Measurements from ENCODE around the gene DNAJC21. TPM values are rescaled to one million over a fixed set of nuclear protein-coding genes. Genes with fewer than 3 reads are reported as not detected.

The DNAJC21 gene
- 10 to 100 TPM; 63.7 to 67.9 TPM for total RNA-seq
- 10 to 100 TPM; 10.1 to 29.9 TPM for polyA plus RNA-seq

DNA sequence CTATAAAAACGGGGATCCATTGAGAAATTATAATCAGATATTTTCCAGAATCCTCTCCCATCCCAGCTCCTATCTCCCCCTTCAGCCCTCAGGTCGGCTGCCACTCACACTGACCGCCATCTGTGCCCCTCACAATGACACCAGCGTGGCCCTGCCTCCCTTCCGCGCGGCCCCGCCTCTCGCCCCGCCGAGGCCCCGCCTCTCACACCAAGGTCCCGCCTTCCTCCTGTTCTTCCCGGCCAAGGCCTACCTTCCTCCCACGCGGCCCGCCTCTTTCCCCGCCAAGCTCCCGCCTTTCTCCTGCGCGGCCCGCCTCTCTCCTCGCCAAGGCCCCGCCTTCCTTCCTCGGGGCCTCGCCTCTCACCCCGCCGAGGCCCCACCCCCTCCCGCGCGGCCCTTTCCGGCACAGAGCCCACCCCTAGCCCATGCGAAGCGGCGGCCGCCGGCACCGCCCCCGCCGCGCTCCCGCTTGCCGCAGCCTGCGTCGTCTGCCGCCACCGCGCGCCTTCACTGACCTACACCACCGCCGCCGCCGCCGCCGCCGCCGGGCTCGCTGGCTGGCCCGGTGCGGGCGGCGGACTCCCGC is at the start of gene DNAJC21:
TSS of gene DNAJC21 (plus strand) at position 426 of the 586 bp plus-strand sequence. CDS start 261 bp downstream, outside the sequence.
- ChIA-PET POLR2A (ENCODE audit: partially characterized antibody) (interaction anchor here (0.6 to 4.8 kb wide), 14 partner anchors 10 to 1947 kb away, joined by 3 to 169 read pairs (median 6); partner anchors contain the start of genes AMACR, BRIX1, LMBRD2 and NADK2), CTCF (ENCODE audit: partially characterized antibody) (interaction anchor here (0.8 to 2.4 kb wide), 3 partner anchors 13 to 90 kb away, joined by 4 to 33 read pairs (median 5); partner anchors contain the start of genes BRIX1, RAD1 and TTC23L)
- peaks cover 11% of the 10 kb centered on the region for H3K36me3 ChIP-seq (ENCODE audit: insufficient read depth, low read length)
- Mint-ChIP-seq H3K27me3 (no peaks in the 10 kb centered on the region), H3K4me1 (peaks cover 24 to 36% (median 31%) of the 10 kb centered on the region in 4 donors), H3K27ac (peak within 1 kb of the TSS; percentile 89 to 98 (median 96)), H3K9me3 (no peaks in the 10 kb centered on the region), H3K4me3 (peak within 1 kb of the TSS; percentile 96 to 99 (median 98)), H3K36me3 (peaks cover 16 to 36% of the 10 kb centered on the region in 2 donors)
- no peaks in the 10 kb centered on the region for H3K9me3 ChIP-seq (ENCODE audit: control insufficient read depth in 1 of 2, low read length in 2 of 2)
- no peaks in the 10 kb centered on the region for H3K27me3 ChIP-seq (ENCODE audit: insufficient read depth, low read length)
- intact Hi-C loops (cut with micrococcal nuclease): loop anchor here (1.0 to 10.0 kb wide), 5 partner anchors 14 to 1946 kb away; partner anchors contain the start of genes BRIX1, RAD1, RAI14 and TTC23L
- H3K27ac ChIP-seq (ENCODE audit: low read depth, low read length): peak within 1 kb of the TSS; percentile 84
- DNase-seq: peak; percentile 97 to 98 (median 97)
- H3K4me3 ChIP-seq (ENCODE audit: low read length in 2 of 2): peak within 1 kb of the TSS; percentile 77 to 83
- peaks cover 25% of the 10 kb centered on the region for H3K4me1 ChIP-seq (ENCODE audit: insufficient read depth, low read length)

DNA sequence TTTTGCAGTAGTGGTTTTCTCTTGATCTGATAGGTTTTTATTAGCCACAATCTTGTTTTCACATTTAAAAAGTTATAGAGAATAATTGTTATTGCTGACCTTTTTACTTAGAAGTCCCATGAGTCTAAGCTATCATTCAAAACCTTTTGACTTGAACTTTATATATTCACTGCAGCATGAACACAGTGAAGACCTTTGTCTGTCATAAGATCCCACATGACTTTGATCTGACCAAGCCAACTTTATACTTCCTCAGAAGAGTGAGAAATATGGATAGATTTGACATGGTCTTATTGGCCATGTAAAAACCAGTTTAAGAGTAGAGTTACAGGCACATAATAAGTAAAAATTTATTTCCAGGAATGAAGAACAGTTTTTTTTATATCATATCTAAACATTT is 48.1 kb upstream of the DNAJC21 start:
- H3K9me3 Mint-ChIP-seq: peaks cover 0 to 10% (median 7%) of the 10 kb centered on the region in 8 donors
- Histone ChIP-seq H3K27ac (ENCODE audit: low read depth, low read length) (no peak overlapping the region), H3K36me3 (ENCODE audit: insufficient read depth, low read length) (no peaks in the 10 kb centered on the region), H3K4me3 (ENCODE audit: low read length in 2 of 2) (no peak overlapping the region), H3K4me1 (ENCODE audit: insufficient read depth, low read length) (no peaks in the 10 kb centered on the region), H3K27me3 (ENCODE audit: insufficient read depth, low read length) (no peaks in the 10 kb centered on the region), H3K9me3 (ENCODE audit: control insufficient read depth in 1 of 2, low read length in 2 of 2) (no peaks in the 10 kb centered on the region)
- H3K36me3 Mint-ChIP-seq: peaks cover 0 to 4% of the 10 kb centered on the region in 2 donors
- peaks cover 5 to 9% of the 10 kb centered on the region in 2 donors for H3K27me3 Mint-ChIP-seq
- H3K4me1 Mint-ChIP-seq: no peaks in the 10 kb centered on the region
- no peak overlapping the region for H3K27ac Mint-ChIP-seq
- ChIA-PET POLR2A (ENCODE audit: partially characterized antibody) (no interaction called here), CTCF (ENCODE audit: partially characterized antibody) (no interaction called here)
- DNase-seq: no peak
- H3K4me3 Mint-ChIP-seq: no peak overlapping the region
- intact Hi-C loops (cut with micrococcal nuclease): no loop called here

DNA sequence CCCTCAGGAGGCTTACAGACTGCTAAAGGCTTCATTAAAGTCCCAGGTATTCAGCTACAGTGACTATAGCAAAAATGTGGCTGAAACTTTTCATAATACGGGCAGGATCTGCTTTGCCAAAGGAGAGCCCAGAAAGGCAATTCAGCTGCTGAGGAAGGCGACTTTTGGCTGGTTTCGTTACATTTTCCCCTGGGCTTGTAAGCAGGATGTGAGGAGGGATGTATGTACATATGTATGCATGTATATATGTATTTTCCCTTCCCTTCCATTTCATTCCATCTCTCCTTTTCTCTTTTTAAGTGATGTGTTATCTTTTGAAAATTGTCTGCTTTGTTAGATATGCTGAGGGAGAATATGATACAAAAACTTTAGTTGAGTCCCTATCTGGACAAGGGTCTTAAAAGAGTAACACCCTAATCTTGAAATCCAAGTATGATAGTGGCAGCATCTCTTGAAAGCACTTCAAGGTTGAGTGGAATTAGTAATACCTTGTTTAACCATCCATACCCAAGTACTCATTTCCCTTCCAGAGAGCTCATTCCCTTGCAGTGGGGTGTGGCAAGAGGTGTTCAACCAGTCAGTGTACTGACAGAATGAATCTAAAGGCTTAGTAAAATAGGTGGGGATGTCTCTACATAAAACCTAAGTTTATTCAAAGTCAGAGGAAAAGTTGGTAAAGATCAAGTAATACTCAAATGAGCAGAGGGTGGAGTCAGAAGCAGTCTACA is 42.8 kb upstream of the DNAJC21 start:
- H3K27me3 ChIP-seq (ENCODE audit: insufficient read depth, low read length): no peaks in the 10 kb centered on the region
- no peaks in the 10 kb centered on the region for H3K9me3 Mint-ChIP-seq
- ChIA-PET POLR2A (ENCODE audit: partially characterized antibody) (no interaction called here), CTCF (ENCODE audit: partially characterized antibody) (interaction anchor here (1.6 to 2.1 kb wide), 2 partner anchors 11 to 363 kb away, joined by 4 to 10 read pairs; no protein-coding TSS in a partner anchor)
- no peaks in the 10 kb centered on the region for H3K36me3 Mint-ChIP-seq
- no peak overlapping the region for H3K27ac Mint-ChIP-seq
- no peaks in the 10 kb centered on the region for H3K4me1 Mint-ChIP-seq
- no peaks in the 10 kb centered on the region for H3K4me1 ChIP-seq (ENCODE audit: insufficient read depth, low read length)
- no peak for DNase-seq
- peaks cover 3 to 6% of the 10 kb centered on the region in 2 donors for H3K27me3 Mint-ChIP-seq
- intact Hi-C loops (cut with micrococcal nuclease): no loop called here
- no peak overlapping the region for H3K4me3 Mint-ChIP-seq
- no peak overlapping the region for H3K27ac ChIP-seq (ENCODE audit: low read depth, low read length)
- no peaks in the 10 kb centered on the region for H3K36me3 ChIP-seq (ENCODE audit: insufficient read depth, low read length)
- H3K4me3 ChIP-seq (ENCODE audit: low read length in 2 of 2): no peak overlapping the region
- no peaks in the 10 kb centered on the region for H3K9me3 ChIP-seq (ENCODE audit: control insufficient read depth in 1 of 2, low read length in 2 of 2)

DNA sequence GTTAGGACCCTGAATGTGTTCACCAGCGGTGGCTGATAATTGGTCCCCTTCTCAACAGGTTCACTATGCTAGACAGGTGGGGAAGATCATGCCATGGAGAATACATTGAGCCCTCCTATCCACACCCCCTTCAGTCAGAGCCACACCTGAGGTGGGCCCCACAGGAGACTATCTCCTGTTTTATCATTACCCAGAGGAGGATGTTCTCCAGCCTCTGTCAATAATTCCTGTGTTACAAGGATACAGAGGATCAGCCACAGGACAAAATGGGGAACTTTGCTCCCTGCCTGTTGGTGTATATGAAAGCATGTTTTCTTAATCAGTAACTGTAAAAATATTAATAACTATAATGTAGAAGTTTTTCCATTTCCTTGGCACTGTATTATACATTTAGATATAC is 40.0 kb upstream of the DNAJC21 start:
- H3K27ac Mint-ChIP-seq: no peak overlapping the region
- H3K9me3 Mint-ChIP-seq: no peaks in the 10 kb centered on the region
- H3K36me3 Mint-ChIP-seq: no peaks in the 10 kb centered on the region
- Histone ChIP-seq H3K9me3 (ENCODE audit: control insufficient read depth in 1 of 2, low read length in 2 of 2) (no peaks in the 10 kb centered on the region), H3K36me3 (ENCODE audit: insufficient read depth, low read length) (no peaks in the 10 kb centered on the region), H3K27me3 (ENCODE audit: insufficient read depth, low read length) (no peaks in the 10 kb centered on the region), H3K27ac (ENCODE audit: low read depth, low read length) (no peak overlapping the region), H3K4me1 (ENCODE audit: insufficient read depth, low read length) (no peaks in the 10 kb centered on the region), H3K4me3 (ENCODE audit: low read length in 2 of 2) (no peak overlapping the region)
- intact Hi-C loops (cut with micrococcal nuclease): no loop called here
- H3K4me1 Mint-ChIP-seq: no peaks in the 10 kb centered on the region
- POLR2A ChIA-PET (ENCODE audit: partially characterized antibody): no interaction called here
- H3K4me3 Mint-ChIP-seq: no peak overlapping the region
- no peak for DNase-seq
- CTCF ChIA-PET (ENCODE audit: partially characterized antibody): interaction anchor here (1.1 kb wide), 1 partner anchor 14 kb away, joined by 4 read pairs; no protein-coding TSS in a partner anchor
- H3K27me3 Mint-ChIP-seq: no peaks in the 10 kb centered on the region

DNA sequence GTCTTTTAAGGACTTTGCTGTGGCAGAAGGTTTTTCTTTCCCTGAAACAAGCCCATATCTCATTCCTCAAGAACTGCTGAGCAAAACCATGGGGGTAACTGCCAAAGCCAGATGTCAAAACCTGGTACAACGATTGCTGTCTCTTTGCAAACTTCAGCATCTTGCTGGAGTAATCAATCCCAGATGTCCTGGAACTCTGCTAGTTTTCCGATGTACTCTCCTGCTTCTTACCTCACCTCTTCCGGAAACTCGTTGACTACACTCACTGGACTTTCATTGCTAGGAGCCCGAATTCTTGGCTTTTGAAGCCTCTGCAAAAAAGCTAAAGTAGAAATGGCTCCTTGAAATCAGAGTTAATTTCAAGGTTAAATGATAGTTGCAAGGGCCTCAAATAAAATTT is 37.4 kb upstream of the DNAJC21 start:
- H3K27me3 Mint-ChIP-seq: no peaks in the 10 kb centered on the region
- H3K4me1 Mint-ChIP-seq: no peaks in the 10 kb centered on the region
- ChIA-PET POLR2A (ENCODE audit: partially characterized antibody) (no interaction called here), CTCF (ENCODE audit: partially characterized antibody) (interaction anchor here (13.8 kb wide), 1 partner anchor 367 kb away, joined by 220 read pairs; no protein-coding TSS in a partner anchor)
- Histone ChIP-seq H3K27ac (ENCODE audit: low read depth, low read length) (no peak overlapping the region), H3K27me3 (ENCODE audit: insufficient read depth, low read length) (no peaks in the 10 kb centered on the region), H3K4me1 (ENCODE audit: insufficient read depth, low read length) (no peaks in the 10 kb centered on the region), H3K9me3 (ENCODE audit: control insufficient read depth in 1 of 2, low read length in 2 of 2) (no peaks in the 10 kb centered on the region), H3K36me3 (ENCODE audit: insufficient read depth, low read length) (no peaks in the 10 kb centered on the region), H3K4me3 (ENCODE audit: low read length in 2 of 2) (no peak overlapping the region)
- H3K27ac Mint-ChIP-seq: no peak overlapping the region
- intact Hi-C loops (cut with micrococcal nuclease): no loop called here
- DNase-seq: no peak
- no peaks in the 10 kb centered on the region for H3K9me3 Mint-ChIP-seq
- H3K36me3 Mint-ChIP-seq: no peaks in the 10 kb centered on the region
- H3K4me3 Mint-ChIP-seq: no peak overlapping the region

DNA sequence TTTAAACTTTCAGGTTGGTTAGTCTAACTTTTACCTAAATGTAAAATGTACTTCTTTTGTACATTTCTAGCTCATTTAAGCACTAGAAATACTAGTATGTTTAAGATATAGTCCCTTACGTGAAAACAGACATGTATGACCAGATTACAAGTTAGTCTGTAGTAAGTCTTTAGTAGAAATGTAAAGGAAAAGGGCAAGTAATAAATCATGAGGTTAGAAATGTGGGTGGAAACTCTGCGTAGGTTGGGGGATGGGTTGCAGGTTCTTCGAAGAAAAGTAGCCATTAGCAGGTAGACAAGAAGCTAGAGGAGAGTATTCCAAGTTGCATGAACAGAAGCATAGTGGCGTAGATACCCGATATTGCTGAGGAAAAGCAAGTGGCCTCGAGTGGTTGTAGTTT is 36.9 kb upstream of the DNAJC21 start:
- Histone ChIP-seq H3K4me3 (ENCODE audit: low read length in 2 of 2) (no peak overlapping the region), H3K4me1 (ENCODE audit: insufficient read depth, low read length) (no peaks in the 10 kb centered on the region), H3K9me3 (ENCODE audit: control insufficient read depth in 1 of 2, low read length in 2 of 2) (no peaks in the 10 kb centered on the region), H3K27me3 (ENCODE audit: insufficient read depth, low read length) (no peaks in the 10 kb centered on the region), H3K27ac (ENCODE audit: low read depth, low read length) (no peak overlapping the region), H3K36me3 (ENCODE audit: insufficient read depth, low read length) (no peaks in the 10 kb centered on the region)
- ChIA-PET POLR2A (ENCODE audit: partially characterized antibody) (interaction anchor here (1.0 kb wide), 1 partner anchor 374 kb away, joined by 3 read pairs; no protein-coding TSS in a partner anchor), CTCF (ENCODE audit: partially characterized antibody) (interaction anchor here (1.1 to 13.8 kb wide), 2 partner anchors 23 to 367 kb away, joined by 3 to 220 read pairs; partner anchors contain the start of genes BRIX1 and RAD1)
- no peaks in the 10 kb centered on the region for H3K36me3 Mint-ChIP-seq
- intact Hi-C loops (cut with micrococcal nuclease): no loop called here
- no peaks in the 10 kb centered on the region for H3K4me1 Mint-ChIP-seq
- H3K27me3 Mint-ChIP-seq: no peaks in the 10 kb centered on the region
- no peak overlapping the region for H3K4me3 Mint-ChIP-seq
- H3K9me3 Mint-ChIP-seq: no peaks in the 10 kb centered on the region
- no peak overlapping the region for H3K27ac Mint-ChIP-seq
- DNase-seq: no peak

DNA sequence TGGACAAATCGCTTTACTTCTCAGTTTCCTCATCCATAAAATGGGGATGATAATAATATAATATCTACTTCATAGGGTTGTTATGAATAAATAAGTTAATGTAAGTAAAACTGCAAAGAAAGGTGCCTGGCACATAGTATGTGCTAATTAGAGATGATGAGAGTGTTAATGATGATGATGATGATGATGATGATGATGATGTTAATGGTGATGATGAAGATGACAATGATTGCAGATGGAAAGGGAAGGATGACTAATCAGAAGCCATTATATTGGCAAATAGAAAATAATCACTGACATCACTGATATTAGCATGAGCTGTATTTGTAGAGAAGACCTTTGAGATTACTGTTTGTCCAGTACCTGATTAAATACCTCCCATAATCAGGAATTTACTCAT is 34.6 kb upstream of the DNAJC21 start:
- POLR2A ChIA-PET (ENCODE audit: partially characterized antibody): no interaction called here
- no peaks in the 10 kb centered on the region for H3K4me1 Mint-ChIP-seq

More for the DNA sequence above, 34.6 kb upstream of the DNAJC21 start:
- Mint-ChIP-seq H3K9me3 (no peaks in the 10 kb centered on the region), H3K27me3 (no peaks in the 10 kb centered on the region), H3K27ac (no peak overlapping the region), H3K36me3 (no peaks in the 10 kb centered on the region), H3K4me3 (no peak overlapping the region)
- H3K4me1 ChIP-seq (ENCODE audit: insufficient read depth, low read length): no peaks in the 10 kb centered on the region
- CTCF ChIA-PET (ENCODE audit: partially characterized antibody): interaction anchor here (1.8 to 13.8 kb wide), 2 partner anchors 369 to 420 kb away, joined by 6 to 220 read pairs; no protein-coding TSS in a partner anchor
- DNase-seq: no peak
- H3K9me3 ChIP-seq (ENCODE audit: control insufficient read depth in 1 of 2, low read length in 2 of 2): no peaks in the 10 kb centered on the region
- intact Hi-C loops (cut with micrococcal nuclease): no loop called here
- no peak overlapping the region for H3K4me3 ChIP-seq (ENCODE audit: low read length in 2 of 2)
- H3K27me3 ChIP-seq (ENCODE audit: insufficient read depth, low read length): no peaks in the 10 kb centered on the region
- no peak overlapping the region for H3K27ac ChIP-seq (ENCODE audit: low read depth, low read length)
- H3K36me3 ChIP-seq (ENCODE audit: insufficient read depth, low read length): no peaks in the 10 kb centered on the region

Data from CD4-positive, alpha-beta memory T cell (primary cell).